Body of pancreas (tissue), 4 donors: ENCODE results near the gene CTPS2. TPM values are rescaled to one million over a fixed set of nuclear protein-coding genes. Genes with fewer than 3 reads are reported as not detected.

Experiments used
- ATAC-seq: fragments of 150-250 bp; one replicate; pipeline ENCODE4 v1.9.1; 2016
- DNase-seq, 4 donors: peaks; one replicate each; pipeline ENCODE4 v3.0.0-alpha.2; 2019
- H3K27ac ChIP-seq, 4 donors: fragments of 200-600 bp; sonication (generic); 1 replicate in 3 of 4; 2 replicates in 1 of 4; pipeline versions ENCODE4 v1.5.1 to v1.6.1; 2016 to 2019; ENCODE audit warnings: mild to moderate bottlenecking in 1 of 4, mixed read lengths in 1 of 4, moderate library complexity in 1 of 4
- H3K27me3 ChIP-seq, 2 donors: fragments of 200-600 bp; sonication (generic); one replicate each; pipeline ENCODE4 v1.6.0; 2016; ENCODE audit warnings: mild to moderate bottlenecking in 1 of 2
- H3K36me3 ChIP-seq, 2 donors: fragments of 200-600 bp; sonication (generic); replicated peaks in 1 of 2; 2 replicates each; pipeline ENCODE4 v1.5.1; 2016; ENCODE audit warnings: low read depth in 2 of 2; ENCODE audit not compliant: insufficient read depth in 1 of 2
- H3K4me1 ChIP-seq: fragments of 200-600 bp; sonication (generic); one replicate; pipeline ENCODE4 v1.6.0; 2016
- H3K4me3 ChIP-seq, 2 donors: fragments of 200-600 bp; sonication (generic); 1 replicate in 1 of 2; 2 replicates in 1 of 2; pipeline ENCODE4 v1.5.1; 2016 to 2019
- H3K9me3 ChIP-seq, 3 donors: fragments of 200-600 bp; sonication (generic); 1 replicate in 2 of 3; 2 replicates in 1 of 3; pipeline ENCODE4 v1.5.1; 2016
- POLR2A ChIP-seq, 3 donors: fragments of 450-650 bp; IDR thresholded peaks; one replicate each; pipeline ENCODE4 v1.6.1; 2016; ENCODE audit warnings: antibody characterized with exemption in 3 of 3, mild to moderate bottlenecking in 2 of 3
- WGBS, 2 donors: methylation state at CpG; one replicate each; pipeline ENCODE4 v1.1.5; 2017; 5-methylcytosine and 5-hydroxymethylcytosine counted together
- intact Hi-C: fragments of 100-400 bp; cut with DNase I; formaldehyde crosslinking; loops from one replicate; pipeline ENCODE4 v1.15.1; 2023
- microRNA counts, 2 donors: library from miRNA; unstranded; fragments of <30 nt; microRNA quantifications; one replicate each; lab custom pipeline; 2017
- microRNA-seq, 2 donors: library from miRNA; unstranded; fragments of <30 nt; microRNA quantifications; one replicate each; pipeline ENCODE4, GENCODE V29; 2016; ENCODE audit warnings: borderline number of aligned reads in 2 of 2, borderline replicate concordance in 2 of 2
- small RNA-seq: library from RNA; depleted of rRNA; stranded (forward); fragments of <200 nt; gene quantifications from one replicate; pipeline ENCODE3, GENCODE V24; 2016
- total RNA-seq, 2 donors: library from RNA; depleted of rRNA; stranded (reverse); fragments of >200 nt; gene quantifications; one replicate each; pipeline ENCODE4 v1.1.0, GENCODE V29; 2016
- TF ChIP-seq, protein P1 (sequence below), 7 experiments: fragments of 450-650 bp in 4 of 7; fragments of 200-600 bp in 3 of 7; sonication (generic) in 3 of 7; IDR thresholded peaks; one replicate each; pipeline ENCODE4 v1.5.1; 2016 to 2019; ENCODE audit warnings: antibody characterized with exemption in 7 of 7

Gene CTPS2
- total RNA-seq, 2 donors from 2014 or later: 13.2 to 16.6 TPM

DNA sequence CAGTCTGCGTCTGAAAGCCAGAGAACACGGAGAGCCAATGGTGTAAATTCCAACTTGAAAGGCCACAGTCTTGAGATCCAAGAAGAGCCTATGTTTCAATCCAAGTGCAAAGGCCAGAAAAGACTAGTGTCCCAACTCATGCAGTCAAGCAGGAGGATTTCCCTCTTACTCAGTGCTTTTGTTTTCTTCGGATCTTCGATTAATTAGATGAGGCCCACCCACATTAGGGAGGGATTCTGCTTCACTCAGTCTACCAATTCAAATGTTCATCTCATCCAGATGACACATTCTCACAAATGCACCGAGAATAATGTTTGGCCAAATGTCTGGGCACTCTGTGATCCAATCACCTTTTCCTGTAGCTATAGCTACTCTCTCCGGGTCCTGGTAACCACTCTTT lies 154.0 kb downstream of the CTPS2 start:
- no peaks in the 10 kb centered on the region for H3K9me3 ChIP-seq
- ATAC-seq (no peak), DNase-seq (no peak)
- intact Hi-C loops: no loop called here
- H3K4me1 ChIP-seq: no peaks in the 10 kb centered on the region
- TF ChIP-seq POLR2A (IDR thresholded peaks at IDR 0.05): no peak
- TF ChIP-seq, protein P1, sequence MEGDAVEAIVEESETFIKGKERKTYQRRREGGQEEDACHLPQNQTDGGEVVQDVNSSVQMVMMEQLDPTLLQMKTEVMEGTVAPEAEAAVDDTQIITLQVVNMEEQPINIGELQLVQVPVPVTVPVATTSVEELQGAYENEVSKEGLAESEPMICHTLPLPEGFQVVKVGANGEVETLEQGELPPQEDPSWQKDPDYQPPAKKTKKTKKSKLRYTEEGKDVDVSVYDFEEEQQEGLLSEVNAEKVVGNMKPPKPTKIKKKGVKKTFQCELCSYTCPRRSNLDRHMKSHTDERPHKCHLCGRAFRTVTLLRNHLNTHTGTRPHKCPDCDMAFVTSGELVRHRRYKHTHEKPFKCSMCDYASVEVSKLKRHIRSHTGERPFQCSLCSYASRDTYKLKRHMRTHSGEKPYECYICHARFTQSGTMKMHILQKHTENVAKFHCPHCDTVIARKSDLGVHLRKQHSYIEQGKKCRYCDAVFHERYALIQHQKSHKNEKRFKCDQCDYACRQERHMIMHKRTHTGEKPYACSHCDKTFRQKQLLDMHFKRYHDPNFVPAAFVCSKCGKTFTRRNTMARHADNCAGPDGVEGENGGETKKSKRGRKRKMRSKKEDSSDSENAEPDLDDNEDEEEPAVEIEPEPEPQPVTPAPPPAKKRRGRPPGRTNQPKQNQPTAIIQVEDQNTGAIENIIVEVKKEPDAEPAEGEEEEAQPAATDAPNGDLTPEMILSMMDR (IDR thresholded peaks at IDR 0.05): no peak
- H3K36me3 ChIP-seq: no peaks in the 10 kb centered on the region
- no peak overlapping the region for H3K4me3 ChIP-seq
- no peak overlapping the region for H3K27ac ChIP-seq
- WGBS, 2 donors: 67 to 72% methylated on average over 6 of the region's 6 CpGs
- no peaks in the 10 kb centered on the region for H3K27me3 ChIP-seq

GRCh38 chrX:16552546-16552945 lies 159.9 kb downstream of the CTPS2 start:
- TF ChIP-seq, protein P1 (IDR thresholded peaks at IDR 0.05): no peak
- no peak for TF ChIP-seq POLR2A (IDR thresholded peaks at IDR 0.05)
- no peaks in the 10 kb centered on the region for H3K9me3 ChIP-seq
- H3K4me3 ChIP-seq: no peak overlapping the region
- H3K27me3 ChIP-seq: no peaks in the 10 kb centered on the region
- intact Hi-C loops: no loop called here
- no peak overlapping the region for H3K27ac ChIP-seq
- H3K4me1 ChIP-seq: no peaks in the 10 kb centered on the region
- DNase-seq: no peak
- H3K36me3 ChIP-seq: no peaks in the 10 kb centered on the region
- no peak for ATAC-seq
- WGBS, 2 donors: 82 to 86% methylated on average over 3 of the region's 3 CpGs

- 80 to 91% methylated on average over 1 of the region's 1 CpG for WGBS, 2 donors
- no peak for TF ChIP-seq POLR2A (IDR thresholded peaks at IDR 0.05)
- TF ChIP-seq, protein P1 (IDR thresholded peaks at IDR 0.05): no peak
- no peaks in the 10 kb centered on the region for H3K36me3 ChIP-seq
- H3K4me1 ChIP-seq: no peaks in the 10 kb centered on the region
- no peaks in the 10 kb centered on the region for H3K27me3 ChIP-seq
- H3K9me3 ChIP-seq: no peaks in the 10 kb centered on the region
- no peak for DNase-seq
- no peak overlapping the region for H3K27ac ChIP-seq
- no peak for ATAC-seq
- intact Hi-C loops: no loop called here
- H3K4me3 ChIP-seq: no peak overlapping the region
Measured at GRCh38 chrX:16547644-16548043, 164.8 kb downstream of the CTPS2 start.

DNA sequence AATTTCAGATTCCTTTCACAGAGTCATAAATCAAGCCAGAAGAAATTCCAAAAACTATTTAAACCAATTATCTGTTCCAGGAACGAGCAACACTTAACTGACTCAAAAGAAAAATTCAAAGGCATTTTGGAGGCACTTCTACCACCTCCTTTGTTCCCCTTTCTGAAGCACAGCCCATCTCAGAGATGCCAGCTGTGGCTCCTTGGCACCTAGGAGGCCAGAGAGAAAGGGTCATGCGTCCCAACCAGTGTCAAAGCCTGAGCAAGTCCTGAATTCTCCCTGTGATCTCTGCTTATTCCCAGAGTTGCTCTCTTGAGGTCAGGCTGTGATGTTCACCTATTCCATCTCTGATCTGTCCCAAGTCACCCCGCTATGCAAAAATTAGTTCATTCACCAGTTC lies 167.5 kb downstream of the CTPS2 start:
- no peak overlapping the region for H3K27ac ChIP-seq
- ATAC-seq (no peak), DNase-seq (no peak)
- H3K36me3 ChIP-seq: no peaks in the 10 kb centered on the region
- no peak for TF ChIP-seq POLR2A (IDR thresholded peaks at IDR 0.05)
- TF ChIP-seq, protein P1 (IDR thresholded peaks at IDR 0.05): no peak
- 75 to 76% methylated on average over 3 of the region's 3 CpGs for WGBS, 2 donors
- H3K27me3 ChIP-seq: no peaks in the 10 kb centered on the region
- H3K4me3 ChIP-seq: no peak overlapping the region
- intact Hi-C loops: no loop called here
- no peaks in the 10 kb centered on the region for H3K4me1 ChIP-seq
- H3K9me3 ChIP-seq: no peaks in the 10 kb centered on the region

MicroRNAs within 50 kb of the gene (microRNA counts, 767-probe panel; counts per million panel counts)
- microRNA hsa-miR-548am-3p (lab: Ali Mortazavi, UCI): 0 to 736 counts per million in 2 donors

Small RNAs within 50 kb of the gene (microRNA-seq; reads per million reads assigned to microRNA genes)
- 0 reads per million in 2 donors for gene MIR548AM

Small RNAs within 50 kb of the gene (small RNA-seq; reads per million reads assigned to genes)
- gene MIR548AM: not detected

Other genes with a start within 250 kb of the CTPS2 start
- not detected for gene S100G, start 62.5 kb downstream of the CTPS2 start, total RNA-seq
- 10 to 100 TPM; 15.3 to 15.8 TPM for gene SYAP1, start 6.9 kb upstream of the CTPS2 start, total RNA-seq
- gene TXLNG, start 73.8 kb upstream of the CTPS2 start, total RNA-seq: 10 to 100 TPM; 10.9 to 12.9 TPM
- gene RBBP7, start 157.7 kb upstream of the CTPS2 start, total RNA-seq: 10 to 100 TPM; 39.4 to 53.7 TPM
- gene REPS2, start 234.0 kb upstream of the CTPS2 start, total RNA-seq: 10 to 100 TPM; 15.8 to 19.7 TPM